Lower leg skin (tissue), 4 donors: ENCODE results near the gene USP40. TPM values are rescaled to one million over a fixed set of nuclear protein-coding genes. Genes with fewer than 3 reads are reported as not detected.

ENCODE experiments used
- DNase-seq, 2 donors: peaks; one replicate each; pipeline ENCODE4 v3.0.0-alpha.2; 2019; ENCODE audit warnings: low spot score in 2 of 2
- H3K4me3 ChIP-seq: fragments of 200-600 bp; sonication (generic); 2 replicates; pipeline ENCODE4 v1.5.1; 2017; ENCODE audit warnings: mild to moderate bottlenecking, low read depth; ENCODE audit not compliant: poor library complexity, severe bottlenecking
- POLR2A ChIP-seq, 2 donors: fragments of 450-650 bp; IDR thresholded peaks; one replicate each; pipeline ENCODE4 v1.6.1; 2016 to 2017; ENCODE audit warnings: antibody characterized with exemption in 2 of 2, mild to moderate bottlenecking in 1 of 2, moderate library complexity in 1 of 2
- WGBS, 2 donors: methylation state at CpG; one replicate each; pipeline ENCODE4 v1.1.5; 2018; 5-methylcytosine and 5-hydroxymethylcytosine counted together
- intact Hi-C: fragments of 100-400 bp; cut with DNase I; formaldehyde crosslinking; loops from one replicate; pipeline ENCODE4 v1.15.0; 2023; ENCODE audit warnings: low total_unique reads
- total RNA-seq, 4 donors: library from RNA; depleted of rRNA; stranded (reverse); fragments of >200 nt; gene quantifications; one replicate each; pipeline ENCODE4 v1.1.0, GENCODE V29; 2016
- TF ChIP-seq, protein P1 (sequence below), 3 donors: fragments of 450-650 bp; IDR thresholded peaks; one replicate each; pipeline ENCODE4 v1.5.1; 2016; ENCODE audit warnings: antibody characterized with exemption in 3 of 3, mild to moderate bottlenecking in 3 of 3, moderate library complexity in 2 of 3

Gene USP40
- total RNA-seq, 4 donors from 2014 or later: 26.9 to 38.7 (median 37.4) TPM

- intact Hi-C loops: no loop called here
- WGBS, 2 donors: 88 to 97% methylated on average over 14 of the region's 14 CpGs
- TF ChIP-seq, protein P1, sequence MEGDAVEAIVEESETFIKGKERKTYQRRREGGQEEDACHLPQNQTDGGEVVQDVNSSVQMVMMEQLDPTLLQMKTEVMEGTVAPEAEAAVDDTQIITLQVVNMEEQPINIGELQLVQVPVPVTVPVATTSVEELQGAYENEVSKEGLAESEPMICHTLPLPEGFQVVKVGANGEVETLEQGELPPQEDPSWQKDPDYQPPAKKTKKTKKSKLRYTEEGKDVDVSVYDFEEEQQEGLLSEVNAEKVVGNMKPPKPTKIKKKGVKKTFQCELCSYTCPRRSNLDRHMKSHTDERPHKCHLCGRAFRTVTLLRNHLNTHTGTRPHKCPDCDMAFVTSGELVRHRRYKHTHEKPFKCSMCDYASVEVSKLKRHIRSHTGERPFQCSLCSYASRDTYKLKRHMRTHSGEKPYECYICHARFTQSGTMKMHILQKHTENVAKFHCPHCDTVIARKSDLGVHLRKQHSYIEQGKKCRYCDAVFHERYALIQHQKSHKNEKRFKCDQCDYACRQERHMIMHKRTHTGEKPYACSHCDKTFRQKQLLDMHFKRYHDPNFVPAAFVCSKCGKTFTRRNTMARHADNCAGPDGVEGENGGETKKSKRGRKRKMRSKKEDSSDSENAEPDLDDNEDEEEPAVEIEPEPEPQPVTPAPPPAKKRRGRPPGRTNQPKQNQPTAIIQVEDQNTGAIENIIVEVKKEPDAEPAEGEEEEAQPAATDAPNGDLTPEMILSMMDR (IDR thresholded peaks at IDR 0.05): no peak
- no peak for TF ChIP-seq POLR2A (IDR thresholded peaks at IDR 0.05)
- H3K4me3 ChIP-seq: no peak overlapping the region
- peak in 1 of 2 donors; percentile 53 for DNase-seq
These were observed 129.1 kb downstream of the USP40 start for GRCh38 chr2:233437439-233437955.

- 92 to 93% methylated on average over 16 to 17 of the region's 17 CpGs for WGBS, 2 donors
- DNase-seq: peak in 1 of 2 donors; percentile 73
- TF ChIP-seq, protein P1 (IDR thresholded peaks at IDR 0.05): no peak
- no peak for TF ChIP-seq POLR2A (IDR thresholded peaks at IDR 0.05)
- H3K4me3 ChIP-seq: no peak overlapping the region
- intact Hi-C loops: no loop called here
These were observed 129.7 kb downstream of the USP40 start for GRCh38 chr2:233436691-233437438.

- 92 to 93% methylated on average over 14 to 15 of the region's 15 CpGs for WGBS, 2 donors
- peak in 1 of 2 donors; percentile 76 for DNase-seq
These were observed 130.4 kb downstream of the USP40 start for GRCh38 chr2:233436191-233436581.

GRCh38 chr2:233435436-233436190, 131.0 kb downstream of the USP40 start:
- TF ChIP-seq POLR2A (IDR thresholded peaks at IDR 0.05): no peak
- TF ChIP-seq, protein P1 (IDR thresholded peaks at IDR 0.05): no peak
- intact Hi-C loops: no loop called here
- H3K4me3 ChIP-seq: no peak overlapping the region
- no peak for DNase-seq
- 91 to 94% methylated on average over 18 of the region's 18 CpGs for WGBS, 2 donors

More at GRCh38 chr2:233436191-233436581, 130.4 kb downstream of the USP40 start:
- H3K4me3 ChIP-seq: no peak overlapping the region
- intact Hi-C loops: no loop called here
- TF ChIP-seq, protein P1 (IDR thresholded peaks at IDR 0.05): no peak

DNA sequence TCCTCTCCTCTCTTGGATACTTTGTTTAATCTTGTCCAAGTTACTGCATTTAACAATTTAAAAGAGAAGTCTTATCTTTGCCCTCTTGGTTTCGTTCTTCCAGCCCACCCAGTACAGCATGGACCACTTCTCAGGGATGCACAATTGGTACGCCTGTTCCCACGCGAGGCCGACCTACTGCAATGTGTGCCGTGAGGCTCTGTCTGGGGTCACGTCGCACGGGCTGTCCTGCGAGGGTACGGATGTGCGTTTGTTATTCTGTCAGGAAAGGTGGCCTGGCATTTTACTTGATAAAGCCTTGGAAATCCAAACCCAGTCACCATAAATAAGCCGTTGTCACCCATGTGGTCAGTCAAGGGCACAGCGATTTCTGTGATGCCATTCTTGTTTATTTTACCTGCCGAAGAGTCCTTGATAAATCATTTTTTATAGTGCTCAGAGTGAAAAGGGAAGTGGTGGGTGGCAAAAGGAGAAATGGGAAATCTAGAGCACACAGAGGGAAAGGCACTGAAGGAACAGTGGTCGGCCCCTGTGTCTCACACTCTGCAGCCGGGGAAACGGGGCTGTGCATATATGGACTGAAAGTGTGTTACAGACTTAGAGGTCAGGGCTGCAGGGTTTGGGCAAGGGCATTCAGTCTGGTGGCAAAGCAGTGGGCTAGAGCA, 131.8 kb downstream of the USP40 start:
- DNase-seq: peak in 1 of 2 donors; percentile 71
- no peak overlapping the region for H3K4me3 ChIP-seq
- 90 to 93% methylated on average over 18 of the region's 18 CpGs for WGBS, 2 donors
- no peak for TF ChIP-seq POLR2A (IDR thresholded peaks at IDR 0.05)
- TF ChIP-seq, protein P1 (IDR thresholded peaks at IDR 0.05): no peak
- intact Hi-C loops: no loop called here
